ENCODE results near the gene CHST15. TPM values are rescaled to one million over a fixed set of nuclear protein-coding genes. Genes with fewer than 3 reads are reported as not detected.

The CHST15 gene
- total RNA-seq, 5 donors from 2014 or later (not counting 1 experiment from before 2014, with no cell fraction given): 0.95 to 4.2 (median 1.3) TPM

DNA sequence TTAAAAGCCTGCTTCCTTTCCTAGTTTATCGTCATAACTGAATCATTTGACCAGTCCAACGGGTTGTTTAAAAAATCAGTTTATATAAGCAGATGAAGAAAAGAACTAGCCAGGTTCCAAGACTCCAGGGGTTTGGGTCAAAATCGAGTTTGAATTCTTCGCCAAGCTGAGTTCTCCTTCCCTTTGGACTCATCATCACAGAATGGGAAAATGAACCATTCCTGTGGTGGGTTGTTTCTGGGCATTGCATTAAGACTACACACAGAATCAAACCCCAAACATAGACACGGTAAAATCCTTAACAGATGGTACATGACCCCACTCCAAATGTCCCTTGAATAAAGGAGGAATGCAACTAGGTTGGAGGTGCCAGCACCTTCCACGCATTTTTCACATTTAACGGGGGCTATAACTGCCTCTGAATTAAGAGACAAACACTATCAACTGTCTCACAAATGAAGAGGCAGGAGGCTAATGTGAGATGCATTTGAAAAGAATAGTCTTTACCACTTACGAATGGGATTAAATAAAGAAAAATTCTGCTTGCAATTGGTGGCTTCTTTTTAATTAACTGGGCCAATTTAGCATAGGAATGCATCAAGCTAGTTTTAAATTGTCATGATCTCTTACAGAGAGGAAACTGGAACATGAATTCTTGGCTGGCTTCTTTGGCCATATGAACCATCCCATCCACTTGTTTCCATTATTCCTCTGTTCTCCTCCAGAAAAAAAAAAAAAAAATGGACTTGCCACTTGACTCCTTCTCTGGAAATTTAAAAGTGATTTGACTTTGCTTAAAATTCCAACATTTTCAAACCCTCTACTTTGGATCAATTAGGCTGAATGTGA is 61.1 kb downstream of the CHST15 start:
- WGBS (ENCODE audit: insufficient coverage): no CpG with 5 or more reads among the region's 8 CpGs
- Histone ChIP-seq H3K36me3 (ENCODE audit: control insufficient read depth in 2 of 2, extremely low read depth in 1 of 2, insufficient read depth in 1 of 2, low read length in 1 of 2) (no peaks in the 10 kb centered on the region), H3K4me1 (ENCODE audit: control insufficient read depth in 1 of 2, extremely low read depth in 1 of 2, insufficient read depth in 2 of 2, low read length in 2 of 2) (peaks cover 3 to 18% of the 10 kb centered on the region in 2 experiments), H3K9me3 (no peaks in the 10 kb centered on the region), H3K4me3 (ENCODE audit: control insufficient read depth in 1 of 2, extremely low read depth in 1 of 2, low read length in 1 of 2) (no peak overlapping the region), H3K27ac (ENCODE audit: low read length) (no peak overlapping the region), H3K27me3 (replicated peaks in 1 of 2; ENCODE audit: control insufficient read depth in 2 of 2, extremely low read depth in 1 of 2, insufficient read depth in 2 of 2, low read length in 1 of 2) (peaks cover 0 to 36% of the 10 kb centered on the region in 2 experiments)
- no peak for ATAC-seq (replicated peaks in 1 of 4)
- CTCF ChIA-PET: no interaction called here
- H3K27me3 Mint-ChIP-seq: peaks cover 2 to 4% of the 10 kb centered on the region in 2 donors
- DNase-seq: no peak
- no peak overlapping the region for H3K4me3 Mint-ChIP-seq
- H3K4me1 Mint-ChIP-seq: peaks cover 11 to 13% (median 11%) of the 10 kb centered on the region in 3 donors
- POLR2A ChIA-PET: interaction anchor here in 1 of 2 donors (0.5 kb wide), 1 partner anchor 9 kb away, joined by 6 read pairs; no protein-coding TSS in a partner anchor
- H3K9me3 Mint-ChIP-seq: no peaks in the 10 kb centered on the region
- H3K27ac Mint-ChIP-seq: no peak overlapping the region
- H3K36me3 Mint-ChIP-seq: no peaks in the 10 kb centered on the region

DNA sequence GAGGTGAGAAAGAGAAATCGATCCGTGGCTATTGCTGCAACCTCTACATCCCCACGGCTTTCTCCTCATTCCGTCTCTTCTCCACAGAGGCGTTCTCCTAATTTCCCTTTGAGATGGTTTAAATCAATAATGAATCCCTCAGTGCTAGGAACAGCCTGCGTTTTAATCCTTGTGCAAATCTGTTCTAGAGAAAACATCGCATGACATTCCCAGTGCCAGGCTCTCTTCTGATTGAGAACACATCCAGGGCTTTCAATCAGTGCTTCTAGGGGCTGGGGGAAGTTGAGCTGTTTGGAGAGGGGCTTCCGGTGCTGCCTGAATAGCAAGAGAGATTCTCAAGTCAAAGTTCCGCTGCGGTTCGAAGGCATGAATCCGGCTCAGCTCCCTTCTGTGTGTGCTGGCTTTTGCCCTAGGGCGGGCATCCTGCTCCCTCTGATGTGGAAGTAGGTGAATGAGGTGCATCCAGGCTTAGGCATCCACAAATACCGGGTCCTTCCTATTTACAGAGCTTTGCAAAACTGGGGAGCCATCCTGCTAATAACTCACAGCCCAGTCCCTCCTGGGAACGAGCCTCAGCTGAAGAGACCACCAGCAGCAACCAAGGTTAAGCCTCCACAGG is 62.8 kb downstream of the CHST15 start:
- no peaks in the 10 kb centered on the region for H3K9me3 Mint-ChIP-seq
- CTCF ChIA-PET: no interaction called here
- POLR2A ChIA-PET: no interaction called here

DNA sequence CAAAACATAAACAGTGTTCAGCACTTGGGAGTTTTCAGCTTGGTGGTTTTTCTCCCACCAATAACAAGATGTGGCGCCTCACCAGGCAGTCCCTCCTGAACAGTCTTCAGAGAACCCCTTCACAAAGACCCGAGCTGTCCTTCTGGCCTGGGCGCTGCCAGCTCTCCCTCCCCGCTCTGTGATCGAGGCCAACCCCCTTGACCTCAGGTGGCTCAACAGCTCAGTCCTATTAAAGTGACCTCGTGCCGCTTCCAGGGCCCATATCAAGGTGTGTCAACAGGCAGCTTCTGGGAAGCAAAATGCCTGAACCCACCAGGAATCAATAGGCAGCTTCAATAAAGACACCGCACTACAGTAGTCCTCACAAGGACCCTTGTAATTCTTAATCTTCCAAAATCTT is 63.3 kb downstream of the CHST15 start:
- no peak overlapping the region for H3K4me3 Mint-ChIP-seq
- no peaks in the 10 kb centered on the region for H3K9me3 Mint-ChIP-seq
- H3K4me1 Mint-ChIP-seq: peaks cover 0 to 7% (median 5%) of the 10 kb centered on the region in 3 donors
- no peak overlapping the region for H3K27ac Mint-ChIP-seq
- peaks cover 0 to 34% of the 10 kb centered on the region in 2 experiments for H3K27me3 ChIP-seq (replicated peaks in 1 of 2; ENCODE audit: control insufficient read depth in 2 of 2, extremely low read depth in 1 of 2, insufficient read depth in 2 of 2, low read length in 1 of 2)
- ATAC-seq (replicated peaks in 1 of 4) (no peak), DNase-seq (no peak)
- no peak overlapping the region for H3K27ac ChIP-seq (ENCODE audit: low read length)
- H3K27me3 Mint-ChIP-seq: peaks cover 0 to 4% of the 10 kb centered on the region in 2 donors
- peaks cover 2 to 8% of the 10 kb centered on the region in 2 experiments for H3K4me1 ChIP-seq (ENCODE audit: control insufficient read depth in 1 of 2, extremely low read depth in 1 of 2, insufficient read depth in 2 of 2, low read length in 2 of 2)
- 72% methylated on average over 6 of the region's 8 CpGs for WGBS (ENCODE audit: insufficient coverage)
- H3K4me3 ChIP-seq (ENCODE audit: control insufficient read depth in 1 of 2, extremely low read depth in 1 of 2, low read length in 1 of 2): no peak overlapping the region
- CTCF ChIA-PET: no interaction called here
- no peaks in the 10 kb centered on the region for H3K36me3 Mint-ChIP-seq
- POLR2A ChIA-PET: no interaction called here
- no peaks in the 10 kb centered on the region for H3K9me3 ChIP-seq
- H3K36me3 ChIP-seq (ENCODE audit: control insufficient read depth in 2 of 2, extremely low read depth in 1 of 2, insufficient read depth in 1 of 2, low read length in 1 of 2): no peaks in the 10 kb centered on the region

More for the DNA sequence above, 62.8 kb downstream of the CHST15 start:
- no peak overlapping the region for H3K4me3 Mint-ChIP-seq
- DNase-seq (no peak), ATAC-seq (replicated peaks in 1 of 4) (no peak)
- no peaks in the 10 kb centered on the region for H3K9me3 ChIP-seq
- H3K27me3 Mint-ChIP-seq: peaks cover 0 to 4% of the 10 kb centered on the region in 2 donors
- H3K27ac ChIP-seq (ENCODE audit: low read length): no peak overlapping the region
- H3K4me1 Mint-ChIP-seq: peaks cover 2 to 6% (median 3%) of the 10 kb centered on the region in 3 donors
- peaks cover 3 to 9% of the 10 kb centered on the region in 2 experiments for H3K4me1 ChIP-seq (ENCODE audit: control insufficient read depth in 1 of 2, extremely low read depth in 1 of 2, insufficient read depth in 2 of 2, low read length in 2 of 2)
- no peaks in the 10 kb centered on the region for H3K36me3 Mint-ChIP-seq
- H3K27ac Mint-ChIP-seq: no peak overlapping the region
- 79% methylated on average over 8 of the region's 15 CpGs for WGBS (ENCODE audit: insufficient coverage)
- no peaks in the 10 kb centered on the region for H3K36me3 ChIP-seq (ENCODE audit: control insufficient read depth in 2 of 2, extremely low read depth in 1 of 2, insufficient read depth in 1 of 2, low read length in 1 of 2)
- H3K4me3 ChIP-seq (ENCODE audit: control insufficient read depth in 1 of 2, extremely low read depth in 1 of 2, low read length in 1 of 2): no peak overlapping the region
- peaks cover 0 to 36% of the 10 kb centered on the region in 2 experiments for H3K27me3 ChIP-seq (replicated peaks in 1 of 2; ENCODE audit: control insufficient read depth in 2 of 2, extremely low read depth in 1 of 2, insufficient read depth in 2 of 2, low read length in 1 of 2)

DNA sequence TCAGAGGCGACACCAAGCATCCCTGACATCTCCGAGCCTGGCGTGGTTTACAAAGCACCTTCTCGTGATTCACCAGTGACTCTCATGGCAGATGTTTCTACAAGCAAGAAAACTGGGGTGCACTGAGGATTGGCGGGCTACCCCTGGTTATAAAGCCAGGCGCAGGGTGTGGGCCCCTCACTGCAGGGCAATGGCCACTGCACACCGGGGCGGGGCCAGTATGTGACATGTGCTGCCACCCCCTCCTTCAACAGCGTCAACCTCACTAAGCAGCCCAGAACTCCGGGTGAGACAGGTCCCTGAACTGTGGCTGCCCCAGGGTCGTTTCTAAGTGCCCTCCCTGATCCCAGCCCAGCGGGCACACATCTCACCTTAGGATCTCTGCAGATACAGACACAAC is 63.8 kb downstream of the CHST15 start:
- H3K4me3 ChIP-seq (ENCODE audit: control insufficient read depth in 1 of 2, extremely low read depth in 1 of 2, low read length in 1 of 2): no peak overlapping the region
- Mint-ChIP-seq H3K4me1 (peaks cover 0 to 11% (median 9%) of the 10 kb centered on the region in 3 donors), H3K27ac (no peak overlapping the region), H3K4me3 (no peak overlapping the region), H3K27me3 (peaks cover 3 to 4% of the 10 kb centered on the region in 2 donors), H3K9me3 (no peaks in the 10 kb centered on the region), H3K36me3 (no peaks in the 10 kb centered on the region)
- 77% methylated on average over 12 of the region's 12 CpGs for WGBS (ENCODE audit: insufficient coverage)
- ChIA-PET CTCF (interaction anchor here in 1 of 2 donors (0.8 kb wide), 1 partner anchor 16 kb away, joined by 8 read pairs; no protein-coding TSS in a partner anchor), POLR2A (no interaction called here)
- H3K27ac ChIP-seq (ENCODE audit: low read length): no peak overlapping the region
- no peaks in the 10 kb centered on the region for H3K36me3 ChIP-seq (ENCODE audit: control insufficient read depth in 2 of 2, extremely low read depth in 1 of 2, insufficient read depth in 1 of 2, low read length in 1 of 2)
- peaks cover 0 to 29% of the 10 kb centered on the region in 2 experiments for H3K27me3 ChIP-seq (replicated peaks in 1 of 2; ENCODE audit: control insufficient read depth in 2 of 2, extremely low read depth in 1 of 2, insufficient read depth in 2 of 2, low read length in 1 of 2)
- DNase-seq (no peak), ATAC-seq (replicated peaks in 1 of 4) (no peak)
- peaks cover 2 to 5% of the 10 kb centered on the region in 2 experiments for H3K4me1 ChIP-seq (ENCODE audit: control insufficient read depth in 1 of 2, extremely low read depth in 1 of 2, insufficient read depth in 2 of 2, low read length in 2 of 2)
- H3K9me3 ChIP-seq: no peaks in the 10 kb centered on the region

DNA sequence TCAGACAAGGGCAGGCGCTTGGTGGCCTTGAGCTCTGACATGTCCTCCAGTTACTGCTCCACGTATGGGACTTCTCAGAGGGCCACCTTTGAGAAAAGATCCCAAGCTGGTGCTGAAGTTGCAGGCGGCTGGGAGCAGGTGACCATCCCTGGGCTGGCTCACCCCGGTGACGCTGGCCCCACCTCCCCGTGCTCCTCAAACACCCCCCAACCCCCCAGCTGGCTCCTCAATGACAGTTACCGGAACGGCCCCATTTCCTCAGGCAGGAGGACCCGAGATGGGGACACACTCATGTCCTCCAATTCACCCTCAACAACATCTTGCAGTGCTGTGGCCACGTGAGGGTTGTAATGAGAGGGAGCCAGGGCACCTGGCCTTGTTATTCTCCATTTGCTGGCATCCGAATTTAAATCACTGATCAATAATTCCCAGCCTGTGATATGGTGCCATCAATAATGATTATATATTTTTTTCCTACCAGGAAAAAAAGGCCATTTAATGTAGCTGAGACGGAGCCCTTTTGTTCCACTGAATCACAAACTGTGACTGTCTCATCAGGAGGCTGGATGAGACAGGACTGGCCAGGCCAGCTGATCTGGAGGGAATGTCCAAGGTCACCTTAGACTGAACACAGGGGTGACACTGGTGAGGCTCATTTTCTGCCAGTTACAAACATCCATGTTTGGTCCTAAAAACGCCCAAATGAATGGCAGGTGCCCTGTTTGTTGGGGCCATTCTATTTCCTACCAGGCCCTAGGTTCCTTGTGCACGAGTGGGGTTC is 64.5 kb downstream of the CHST15 start:
- POLR2A ChIA-PET: no interaction called here
- DNase-seq (no peak), ATAC-seq (replicated peaks in 1 of 4) (no peak)
- peaks cover 4 to 9% of the 10 kb centered on the region in 2 donors for H3K27me3 Mint-ChIP-seq
- Histone ChIP-seq H3K27ac (ENCODE audit: low read length) (no peak overlapping the region), H3K36me3 (ENCODE audit: control insufficient read depth in 2 of 2, extremely low read depth in 1 of 2, insufficient read depth in 1 of 2, low read length in 1 of 2) (no peaks in the 10 kb centered on the region), H3K9me3 (no peaks in the 10 kb centered on the region), H3K4me3 (ENCODE audit: control insufficient read depth in 1 of 2, extremely low read depth in 1 of 2, low read length in 1 of 2) (no peak overlapping the region), H3K27me3 (replicated peaks in 1 of 2; ENCODE audit: control insufficient read depth in 2 of 2, extremely low read depth in 1 of 2, insufficient read depth in 2 of 2, low read length in 1 of 2) (peaks cover 0 to 26% of the 10 kb centered on the region in 2 experiments), H3K4me1 (ENCODE audit: control insufficient read depth in 1 of 2, extremely low read depth in 1 of 2, insufficient read depth in 2 of 2, low read length in 2 of 2) (peaks cover 2 to 5% of the 10 kb centered on the region in 2 experiments)
- H3K4me1 Mint-ChIP-seq: peaks cover 0 to 11% (median 9%) of the 10 kb centered on the region in 3 donors
- H3K9me3 Mint-ChIP-seq: no peaks in the 10 kb centered on the region
- no peak overlapping the region for H3K4me3 Mint-ChIP-seq
- H3K36me3 Mint-ChIP-seq: no peaks in the 10 kb centered on the region
- WGBS (ENCODE audit: insufficient coverage): 79% methylated on average over 9 of the region's 14 CpGs
- CTCF ChIA-PET: interaction anchor here in 1 of 2 donors (0.8 kb wide), 1 partner anchor 17 kb away, joined by 8 read pairs; no protein-coding TSS in a partner anchor
- H3K27ac Mint-ChIP-seq: no peak overlapping the region

DNA sequence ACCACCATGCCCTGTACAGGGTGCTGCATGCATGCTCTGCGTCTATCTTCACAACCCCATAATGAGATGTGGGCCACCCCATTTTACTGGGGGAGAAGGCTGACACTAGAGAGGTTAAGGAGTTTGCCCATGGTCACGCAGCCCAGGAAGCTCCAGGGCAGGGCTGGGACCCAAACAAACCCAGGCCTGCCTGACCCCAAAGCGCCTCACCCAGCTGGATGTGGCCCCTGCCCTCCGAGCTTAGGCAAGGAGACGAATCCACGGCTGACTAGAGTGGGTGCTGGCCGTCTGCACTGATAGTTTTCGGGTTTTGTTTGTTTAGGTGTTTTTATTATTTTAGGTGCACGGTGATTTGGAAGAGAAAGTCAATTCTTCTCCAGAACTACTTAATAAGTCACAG is 65.7 kb downstream of the CHST15 start:
- no peak for DNase-seq
- no peak overlapping the region for H3K4me3 Mint-ChIP-seq
- H3K9me3 Mint-ChIP-seq: no peaks in the 10 kb centered on the region

More for the DNA sequence above, 65.7 kb downstream of the CHST15 start:
- ChIA-PET POLR2A (no interaction called here), CTCF (no interaction called here)
- WGBS (ENCODE audit: insufficient coverage): 82% methylated on average over 5 of the region's 9 CpGs
- peaks cover 0 to 11% (median 9%) of the 10 kb centered on the region in 3 donors for H3K4me1 Mint-ChIP-seq
- peaks cover 4 to 12% of the 10 kb centered on the region in 2 donors for H3K27me3 Mint-ChIP-seq
- no peak overlapping the region for H3K27ac ChIP-seq (ENCODE audit: low read length)
- no peaks in the 10 kb centered on the region for H3K9me3 ChIP-seq
- no peak overlapping the region for H3K4me3 ChIP-seq (ENCODE audit: control insufficient read depth in 1 of 2, extremely low read depth in 1 of 2, low read length in 1 of 2)
- H3K4me1 ChIP-seq (ENCODE audit: control insufficient read depth in 1 of 2, extremely low read depth in 1 of 2, insufficient read depth in 2 of 2, low read length in 2 of 2): peaks cover 2 to 5% of the 10 kb centered on the region in 2 experiments
- ATAC-seq (replicated peaks in 1 of 4): no peak
- no peaks in the 10 kb centered on the region for H3K36me3 Mint-ChIP-seq
- H3K27ac Mint-ChIP-seq: no peak overlapping the region
- peaks cover 0 to 24% of the 10 kb centered on the region in 2 experiments for H3K27me3 ChIP-seq (replicated peaks in 1 of 2; ENCODE audit: control insufficient read depth in 2 of 2, extremely low read depth in 1 of 2, insufficient read depth in 2 of 2, low read length in 1 of 2)
- H3K36me3 ChIP-seq (ENCODE audit: control insufficient read depth in 2 of 2, extremely low read depth in 1 of 2, insufficient read depth in 1 of 2, low read length in 1 of 2): no peaks in the 10 kb centered on the region
